ENCODE results near the gene PRDM11.

- no peak for TF ChIP-seq CTCF (conservative IDR thresholded peaks at IDR 0.05 in 1 of 2, IDR thresholded peaks at IDR 0.05 in 1 of 2; ENCODE audit: extremely low read depth in 1 of 2, insufficient read depth in 1 of 2, low read depth in 1 of 2, low read length in 2 of 2)
- TF ChIP-seq EZH2 (IDR thresholded peaks at IDR 0.05; ENCODE audit: borderline replicate concordance, low read length) = no peak
Observed at GRCh38 chr11:45187375-45187774, 40.9 kb downstream of the PRDM11 start.
